Measurements from ENCODE around the gene MDM2. TPM values are rescaled to one million over a fixed set of nuclear protein-coding genes. Genes with fewer than 3 reads are reported as not detected.

The MDM2 gene
- total and polyA plus RNA-seq, 10 of the 15 experiments (the other 5 are each of a cell fraction or from before 2014, with no cell fraction given), result 48.2 to 174 (median 85.0) TPM

- TF ChIP-seq PRDM15 (CRISPR knock-in tag; IDR thresholded peaks at IDR 0.05) (no peak), FOXM1 (IDR thresholded peaks at IDR 0.05; ENCODE audit: low read depth, low read length) (no peak), RELA (IDR thresholded peaks at IDR 0.05; ENCODE audit: borderline replicate concordance, partially characterized antibody) (no peak), MLLT1 (IDR thresholded peaks at IDR 0.05) (no peak), CBX5 (IDR thresholded peaks at IDR 0.05; ENCODE audit: low read depth) (no peak), CHD4 (IDR thresholded peaks at IDR 0.05) (no peak), IRF5 (IDR thresholded peaks at IDR 0.05; ENCODE audit: borderline replicate concordance) (no peak)
Measured at GRCh38 chr12:68890701-68891113, 82.7 kb downstream of the MDM2 start (continued).

Data from GM12878 (cell line).